ENCODE measurements around the gene USP12.

The USP12 gene

GRCh38 chr13:27120811-27121210 lies 50.8 kb downstream of the USP12 start:
- no peak for DNase-seq (ENCODE audit: low spot score)

GRCh38 chr13:27120011-27120410 lies 51.6 kb downstream of the USP12 start:
- no peak for DNase-seq (ENCODE audit: low spot score)

GRCh38 chr13:27118428-27119054 lies 53.1 kb downstream of the USP12 start:
- no peak for DNase-seq (ENCODE audit: low spot score)

GRCh38 chr13:27117952-27118351 lies 53.7 kb downstream of the USP12 start:
- no peak for DNase-seq (ENCODE audit: low spot score)

GRCh38 chr13:27117158-27117557 lies 54.5 kb downstream of the USP12 start:
- DNase-seq (ENCODE audit: low spot score) = no peak

GRCh38 chr13:27113436-27113835 lies 58.2 kb downstream of the USP12 start:
- DNase-seq (ENCODE audit: low spot score) = no peak

- DNase-seq (ENCODE audit: low spot score) = no peak
Measured at GRCh38 chr13:27112006-27112405, 59.6 kb downstream of the USP12 start.

GRCh38 chr13:27110056-27110746 lies 61.4 kb downstream of the USP12 start:
- DNase-seq (ENCODE audit: low spot score) = no peak

- no peak for DNase-seq (ENCODE audit: low spot score)
Measured at GRCh38 chr13:27106144-27106543, 65.5 kb downstream of the USP12 start.

- DNase-seq (ENCODE audit: low spot score) = no peak
Measured at GRCh38 chr13:27104606-27105005, 67.0 kb downstream of the USP12 start.

GRCh38 chr13:27101847-27102246 lies 69.8 kb downstream of the USP12 start:
- DNase-seq (ENCODE audit: low spot score) = no peak

- no peak for DNase-seq (ENCODE audit: low spot score)
Measured at GRCh38 chr13:27101289-27101688, 70.3 kb downstream of the USP12 start.

GRCh38 chr13:27097691-27098090 lies 73.9 kb downstream of the USP12 start:
- no peak for DNase-seq (ENCODE audit: low spot score)

GRCh38 chr13:27091451-27091850 lies 80.2 kb downstream of the USP12 start:
- DNase-seq (ENCODE audit: low spot score) = no peak

- DNase-seq (ENCODE audit: low spot score) = no peak
Measured at GRCh38 chr13:27088619-27089018, 83.0 kb downstream of the USP12 start.

- DNase-seq (ENCODE audit: low spot score) = no peak
Measured at GRCh38 chr13:27086599-27087265, 84.9 kb downstream of the USP12 start.

- DNase-seq (ENCODE audit: low spot score) = no peak
Measured at GRCh38 chr13:27083183-27083582, 88.4 kb downstream of the USP12 start.

GRCh38 chr13:27081893-27082679 lies 89.5 kb downstream of the USP12 start:
- DNase-seq (ENCODE audit: low spot score) = no peak

- no peak for DNase-seq (ENCODE audit: low spot score)
Measured at GRCh38 chr13:27080018-27080948, 91.3 kb downstream of the USP12 start.

- DNase-seq (ENCODE audit: low spot score) = no peak
Measured at GRCh38 chr13:27079421-27079958, 92.1 kb downstream of the USP12 start.

GRCh38 chr13:27077451-27077850 lies 94.2 kb downstream of the USP12 start:
- no peak for DNase-seq (ENCODE audit: low spot score)

All from CD4-positive, alpha-beta T cell treated with Interleukin-2 at 100 ng/mL for 4 hours (primary cell).